ENCODE results near the gene CDK14.

The CDK14 gene
- total RNA-seq = 0.18 to 0.30 reads per million in 2 experiments

GRCh38 chr7:90595801-90596670, at the start of gene CDK14:
TSS of gene CDK14 (plus strand) at chr7:90596321. CDS start at chr7:90596628, 307 bp downstream.
- DNase-seq (ENCODE audit: low read depth) = no peak

GRCh38 chr7:90551036-90551435, 45.1 kb upstream of the CDK14 start:
- no peak for DNase-seq (ENCODE audit: low read depth)

GRCh38 chr7:90552521-90552920, 43.6 kb upstream of the CDK14 start:
- DNase-seq (ENCODE audit: low read depth) = no peak

- no peak for DNase-seq (ENCODE audit: low read depth)
Measured at GRCh38 chr7:90560730-90561129, 35.4 kb upstream of the CDK14 start.

- no peak for DNase-seq (ENCODE audit: low read depth)
Measured at GRCh38 chr7:90563286-90563685, 32.8 kb upstream of the CDK14 start.

GRCh38 chr7:90564455-90564854, 31.7 kb upstream of the CDK14 start:
- DNase-seq (ENCODE audit: low read depth) = no peak

GRCh38 chr7:90568213-90568612, 27.9 kb upstream of the CDK14 start:
- DNase-seq (ENCODE audit: low read depth) = no peak

GRCh38 chr7:90569368-90569767, 26.8 kb upstream of the CDK14 start:
- DNase-seq (ENCODE audit: low read depth) = no peak

GRCh38 chr7:90570373-90570959, 25.7 kb upstream of the CDK14 start:
- DNase-seq (ENCODE audit: low read depth) = no peak

- DNase-seq (ENCODE audit: low read depth) = no peak
Measured at GRCh38 chr7:90574146-90574819, 21.8 kb upstream of the CDK14 start.

GRCh38 chr7:90574820-90575187, 21.3 kb upstream of the CDK14 start:
- no peak for DNase-seq (ENCODE audit: low read depth)

- no peak for DNase-seq (ENCODE audit: low read depth)
Measured at GRCh38 chr7:90579181-90579688, 16.9 kb upstream of the CDK14 start.

- DNase-seq (ENCODE audit: low read depth) = no peak
Measured at GRCh38 chr7:90580051-90580450, 16.1 kb upstream of the CDK14 start.

- DNase-seq (ENCODE audit: low read depth) = no peak
Measured at GRCh38 chr7:90582164-90582563, 14.0 kb upstream of the CDK14 start.

GRCh38 chr7:90584378-90584777, 11.7 kb upstream of the CDK14 start:
- no peak for DNase-seq (ENCODE audit: low read depth)

GRCh38 chr7:90586091-90586490, 10.0 kb upstream of the CDK14 start:
- no peak for DNase-seq (ENCODE audit: low read depth)

GRCh38 chr7:90587766-90588165, 8.4 kb upstream of the CDK14 start:
- DNase-seq (ENCODE audit: low read depth) = no peak

GRCh38 chr7:90592033-90592432, 4.1 kb upstream of the CDK14 start:
- no peak for DNase-seq (ENCODE audit: low read depth)

- DNase-seq (ENCODE audit: low read depth) = no peak
Measured at GRCh38 chr7:90593205-90593604, 2.9 kb upstream of the CDK14 start.

GRCh38 chr7:90594751-90595317, 1.3 kb upstream of the CDK14 start:
- DNase-seq (ENCODE audit: low read depth) = no peak

- DNase-seq (ENCODE audit: low read depth) = no peak
Measured at GRCh38 chr7:90595342-90595800, 750 bp upstream of the CDK14 start.
